Glomerular visceral epithelial cell (primary cell): ENCODE results near the gene PITX2.

Source experiments
- DNase-seq: peaks from one replicate; pipeline ENCODE4 v3.0.0-alpha.2; 2016; ENCODE audit errors: extremely low spot score

Gene PITX2

GRCh38 chr4:110636171-110636679 is 13.3 kb upstream of the PITX2 start:
- peak; percentile 56 for DNase-seq

- no peak for DNase-seq
Measured at GRCh38 chr4:110635163-110635865, 12.4 kb upstream of the PITX2 start.

DNA sequence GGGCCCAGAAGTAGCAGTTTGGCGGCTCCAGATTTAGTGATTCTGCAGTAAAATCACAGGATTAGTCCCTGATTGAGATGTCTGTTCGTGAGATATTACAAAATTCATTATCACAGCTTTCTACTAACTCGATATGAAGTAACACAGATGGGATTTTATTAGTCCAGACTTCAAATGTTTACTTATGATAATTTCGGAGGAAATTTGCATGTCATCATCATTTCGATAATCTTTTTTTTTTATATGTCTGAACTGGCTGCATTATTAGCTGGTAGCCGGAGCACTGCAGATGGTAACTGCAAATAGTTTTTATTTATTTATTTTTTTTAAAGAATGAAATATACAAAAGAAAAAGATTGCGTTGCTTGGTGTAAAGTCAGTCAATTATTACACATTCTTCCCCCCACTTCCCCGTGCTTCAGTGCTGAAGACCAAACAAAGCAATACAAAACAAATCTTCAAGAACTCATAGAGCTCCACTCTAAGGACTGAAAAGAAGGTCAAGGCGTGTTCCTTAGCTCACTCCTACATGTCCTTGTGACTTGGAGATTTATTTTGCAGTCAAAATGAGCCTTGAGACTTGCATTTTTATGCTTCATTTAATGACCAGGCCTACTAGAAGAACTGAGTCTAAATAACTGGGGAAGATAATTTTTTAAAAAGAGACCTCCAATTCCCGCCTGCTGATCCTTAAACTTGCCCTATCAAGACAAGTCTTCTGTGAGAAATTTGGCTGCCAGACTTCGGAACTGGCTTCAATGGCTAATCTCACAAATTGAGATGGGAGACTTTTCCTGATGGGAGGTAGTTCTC is 11.7 kb upstream of the PITX2 start:
- no peak for DNase-seq

GRCh38 chr4:110633358-110634341 is 10.8 kb upstream of the PITX2 start:
- no peak for DNase-seq

DNA sequence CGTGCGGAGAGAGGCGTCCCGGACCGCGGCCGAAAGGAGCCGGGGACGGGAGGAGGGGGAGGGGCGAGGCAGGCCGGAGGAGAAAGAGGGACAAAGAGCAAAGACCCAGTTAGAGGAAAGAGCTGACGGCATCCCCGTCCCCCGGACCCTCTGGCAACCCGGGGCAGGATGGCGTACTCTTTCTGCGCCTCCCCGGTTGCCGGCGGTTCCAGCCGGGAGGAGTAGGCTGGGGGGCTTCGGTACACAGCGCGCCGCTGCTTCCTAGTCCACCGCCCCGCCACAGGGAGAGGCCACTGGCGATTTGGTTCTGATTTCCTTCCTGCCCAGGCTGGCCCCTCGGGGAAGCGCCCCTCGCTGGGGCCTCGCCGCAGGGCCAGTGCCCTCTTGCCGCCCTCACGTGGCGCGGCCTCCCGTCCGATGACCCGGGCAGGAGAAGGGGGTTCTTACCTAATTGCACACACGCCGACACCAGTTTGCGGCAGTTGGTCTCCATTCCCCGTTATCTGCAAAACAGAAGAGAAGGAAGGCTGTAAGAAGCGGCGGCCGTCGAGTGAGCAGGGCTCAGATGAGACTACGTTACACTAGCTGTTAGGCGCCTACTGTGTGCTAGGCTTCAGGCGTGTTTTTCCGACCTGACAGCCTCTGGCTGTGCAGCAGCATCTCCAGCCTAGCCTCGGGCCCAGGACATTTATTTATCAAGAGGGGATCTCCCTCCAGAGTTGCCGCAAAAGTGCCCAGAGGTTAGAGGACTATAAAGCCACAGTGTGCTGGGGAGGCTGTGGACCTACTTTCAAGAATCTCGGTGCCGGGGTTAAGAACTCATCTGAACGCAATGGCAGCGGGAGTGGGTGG is 9.9 kb upstream of the PITX2 start:
- DNase-seq, result no peak

DNA sequence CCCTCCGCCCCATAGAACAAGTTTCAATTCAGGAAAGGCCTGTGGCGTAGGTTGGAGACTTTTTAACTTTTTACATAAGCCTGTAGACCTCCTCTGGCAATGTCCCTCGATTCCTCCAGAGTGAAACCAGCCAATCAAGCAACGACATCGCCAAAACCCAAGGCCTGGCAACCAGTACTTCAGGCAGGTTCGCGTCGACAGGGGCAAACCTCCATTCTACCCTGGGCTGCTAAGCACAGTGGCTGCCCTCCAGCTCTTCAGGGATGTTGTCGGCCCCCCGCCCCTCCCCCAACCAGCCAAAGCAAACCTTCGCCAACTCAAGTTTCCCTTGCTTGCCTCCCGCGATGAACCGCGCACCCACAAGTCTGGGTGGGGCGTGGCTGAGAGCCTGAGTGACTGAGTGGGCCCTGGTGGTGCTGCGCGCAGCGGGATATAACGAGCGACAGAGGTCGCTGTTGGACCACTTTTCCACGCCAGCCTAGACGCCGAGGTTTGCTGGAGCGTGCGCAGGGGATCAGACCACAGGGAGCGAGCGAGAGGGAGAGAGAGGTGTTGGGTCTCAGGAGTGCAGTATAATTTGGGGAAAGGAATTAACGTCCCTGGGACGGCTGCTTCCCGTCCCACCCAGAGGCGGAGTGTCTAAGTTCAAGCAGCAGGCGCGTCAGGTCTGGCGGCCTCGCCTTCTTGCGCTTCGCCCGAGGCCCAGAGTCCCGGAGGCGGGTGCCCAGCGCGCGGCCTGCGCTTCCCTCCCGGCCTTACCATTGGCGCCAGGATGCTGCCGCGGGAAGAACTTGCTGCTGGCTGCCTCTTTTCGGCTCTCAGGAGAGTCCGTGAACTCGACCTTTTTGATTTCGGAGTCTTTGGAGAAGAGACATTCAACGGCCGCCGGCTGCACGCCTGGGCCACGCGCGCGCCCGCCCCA is 9.0 kb upstream of the PITX2 start:
- DNase-seq, result peak; percentile 92

DNA sequence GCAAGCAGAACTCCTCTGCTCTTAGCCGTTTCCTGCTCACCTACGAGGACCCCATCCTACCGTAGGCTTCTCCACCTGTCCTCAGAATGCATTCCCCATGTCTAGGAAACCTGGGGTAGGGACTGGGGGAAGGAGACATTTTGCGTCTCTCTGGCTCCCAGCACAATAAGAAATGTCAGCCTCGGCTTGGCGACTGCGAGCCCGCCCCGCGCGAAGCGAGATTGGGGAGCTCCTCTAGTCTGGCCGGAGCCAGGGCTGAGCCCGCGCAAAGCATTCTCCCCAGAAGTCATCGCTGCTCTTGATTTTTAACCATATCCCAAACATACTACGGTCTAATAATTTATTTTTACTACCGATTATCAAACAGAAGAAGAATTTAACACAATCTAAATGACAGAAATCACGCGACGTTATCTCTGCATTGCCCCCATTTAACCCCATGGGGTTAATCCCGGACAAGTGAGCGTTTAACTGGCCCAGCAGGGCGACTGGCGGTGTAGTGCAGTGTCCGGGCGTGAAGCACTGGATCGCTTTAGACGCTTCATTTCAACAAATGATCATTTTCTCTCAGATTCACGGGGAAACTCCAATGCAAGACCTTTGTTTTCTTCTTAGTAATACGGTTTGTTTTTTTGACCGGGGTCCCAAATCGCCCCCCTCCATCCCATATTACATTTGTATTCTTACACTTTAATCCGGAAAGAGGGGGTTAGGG is 8.0 kb upstream of the PITX2 start:
- DNase-seq, result no peak

DNA sequence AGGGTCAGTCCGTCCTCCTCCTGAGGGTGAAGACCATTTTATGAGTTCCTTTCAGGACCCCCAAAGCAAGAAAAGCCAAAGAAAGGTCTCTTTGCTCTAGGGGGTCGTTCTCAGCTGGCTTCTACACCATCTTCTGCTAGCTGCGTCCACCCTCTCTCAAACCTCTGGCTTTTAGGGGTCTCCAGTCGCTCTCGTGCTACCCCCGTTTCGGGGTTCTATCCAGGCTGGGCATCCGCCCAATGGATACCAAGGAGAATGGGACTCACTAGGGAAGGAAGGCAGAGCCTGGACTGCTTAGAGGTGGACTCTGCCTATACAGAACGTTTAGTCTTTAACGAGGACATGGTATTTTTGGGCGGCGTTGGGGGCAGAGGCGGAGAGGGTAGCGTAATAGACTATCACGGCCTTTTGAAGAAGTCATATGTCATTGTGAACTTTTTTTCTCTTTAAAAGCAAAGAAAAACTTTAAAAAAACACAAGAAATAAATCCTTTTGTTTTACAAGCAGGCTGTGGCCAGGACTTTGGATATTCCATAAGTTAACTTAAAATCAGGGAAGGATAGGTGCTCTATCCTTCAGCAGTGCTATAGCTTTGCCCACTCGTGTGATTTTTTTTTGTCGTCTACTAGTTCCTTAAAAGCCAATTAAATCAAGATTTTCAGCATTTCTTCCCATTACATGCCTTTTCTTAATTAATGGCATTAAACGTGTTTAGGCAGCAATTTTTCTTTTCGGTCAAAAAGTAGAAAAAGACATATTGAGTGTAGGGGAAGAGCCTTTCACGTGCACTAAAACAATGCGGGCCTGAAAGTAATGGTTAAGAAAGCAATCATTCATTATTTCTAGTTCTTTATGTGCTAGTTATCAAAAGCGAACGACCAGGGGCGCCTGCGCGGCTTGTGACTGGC is 7.2 kb upstream of the PITX2 start:
- DNase-seq, result no peak

DNA sequence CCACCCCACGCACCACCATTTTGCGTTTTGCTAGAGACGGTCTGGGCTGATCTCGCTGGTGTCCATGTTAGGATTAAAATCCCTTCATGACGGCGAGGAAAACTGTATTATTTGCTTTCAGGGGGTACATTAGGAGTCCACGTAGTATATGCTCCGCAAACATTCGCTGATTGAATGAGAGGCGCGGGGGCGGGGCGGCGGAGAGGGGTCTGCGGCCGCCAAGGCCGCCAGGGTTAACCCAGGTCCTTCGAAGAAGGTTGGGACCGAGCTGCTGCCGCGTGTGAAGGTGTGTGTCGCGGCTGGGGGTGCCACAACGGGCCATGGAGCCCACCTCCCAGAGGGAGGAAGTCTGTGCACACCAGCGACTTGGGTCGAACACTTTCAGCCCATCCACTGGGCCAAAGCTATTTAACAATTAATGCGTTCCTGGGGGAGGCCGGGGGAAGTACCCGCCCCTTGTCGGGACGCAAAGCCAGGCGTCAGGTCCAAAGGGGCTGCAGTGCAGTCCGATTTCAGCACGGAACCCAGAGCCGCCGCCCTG is 6.4 kb upstream of the PITX2 start:
- no peak for DNase-seq

GRCh38 chr4:110628663-110629213 is 5.9 kb upstream of the PITX2 start:
- peak; percentile 30 for DNase-seq

DNA sequence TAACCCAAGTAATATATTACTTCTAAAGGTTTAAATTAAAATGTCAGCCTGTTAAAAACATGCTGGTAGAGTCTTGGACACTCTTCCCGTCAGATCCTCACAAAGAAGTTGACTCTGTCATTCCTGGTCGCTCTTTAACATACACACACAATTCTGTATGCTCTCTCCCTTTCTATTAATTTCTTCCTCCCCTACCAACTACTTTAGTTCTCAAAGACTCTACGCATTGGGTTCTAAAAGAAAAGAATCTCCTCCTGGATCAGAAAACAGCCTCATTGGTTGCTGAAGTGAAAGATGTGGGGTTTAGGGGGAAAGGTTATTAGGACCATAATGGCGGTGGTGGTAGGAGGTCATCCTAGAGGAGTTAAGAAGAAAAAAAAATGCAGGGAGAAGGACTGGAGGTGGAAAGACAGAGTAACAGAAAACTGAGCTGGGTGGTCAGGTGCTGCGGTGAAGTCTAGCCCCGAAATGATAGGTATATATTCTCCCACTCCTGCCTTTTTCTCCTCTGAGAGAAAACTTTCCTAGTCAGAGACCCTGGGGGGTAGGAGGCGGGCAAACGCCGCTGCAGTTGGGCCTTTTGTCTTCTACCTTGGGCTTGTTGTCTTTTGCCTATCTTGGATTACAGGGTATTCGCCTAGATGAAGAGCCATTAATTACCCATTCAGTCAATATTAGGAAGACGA is 5.2 kb upstream of the PITX2 start:
- DNase-seq, result no peak

DNA sequence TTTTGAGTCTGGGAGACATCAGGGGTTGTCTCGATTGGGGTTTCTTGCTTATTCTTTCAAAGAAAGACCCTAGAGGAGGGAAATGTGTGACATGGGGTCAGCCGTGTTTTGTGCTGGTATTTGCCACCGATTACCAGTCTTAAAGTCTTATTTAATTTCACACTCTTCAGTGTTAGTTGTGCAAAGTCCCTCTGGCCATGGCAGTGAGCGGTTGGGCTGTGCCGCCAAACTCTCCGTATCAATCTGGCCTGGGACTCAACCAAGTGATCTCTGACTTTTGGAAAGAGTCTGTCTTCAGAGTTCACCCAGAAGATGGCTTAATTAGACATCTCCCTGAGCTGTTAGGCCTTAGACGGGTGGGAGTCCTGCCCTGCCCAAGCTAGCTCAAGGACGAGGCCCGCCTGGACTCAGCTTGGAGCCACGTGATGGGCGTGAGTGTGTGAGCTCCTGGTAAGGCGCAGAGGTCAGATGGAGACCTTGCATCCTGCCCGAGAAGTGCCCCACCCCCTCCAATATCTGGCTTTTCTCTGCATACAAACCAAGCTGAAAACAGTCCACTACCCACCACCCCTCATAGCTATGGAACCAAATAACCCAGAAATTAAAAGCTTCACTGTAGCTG is 3.8 kb upstream of the PITX2 start:
- DNase-seq, result no peak

DNA sequence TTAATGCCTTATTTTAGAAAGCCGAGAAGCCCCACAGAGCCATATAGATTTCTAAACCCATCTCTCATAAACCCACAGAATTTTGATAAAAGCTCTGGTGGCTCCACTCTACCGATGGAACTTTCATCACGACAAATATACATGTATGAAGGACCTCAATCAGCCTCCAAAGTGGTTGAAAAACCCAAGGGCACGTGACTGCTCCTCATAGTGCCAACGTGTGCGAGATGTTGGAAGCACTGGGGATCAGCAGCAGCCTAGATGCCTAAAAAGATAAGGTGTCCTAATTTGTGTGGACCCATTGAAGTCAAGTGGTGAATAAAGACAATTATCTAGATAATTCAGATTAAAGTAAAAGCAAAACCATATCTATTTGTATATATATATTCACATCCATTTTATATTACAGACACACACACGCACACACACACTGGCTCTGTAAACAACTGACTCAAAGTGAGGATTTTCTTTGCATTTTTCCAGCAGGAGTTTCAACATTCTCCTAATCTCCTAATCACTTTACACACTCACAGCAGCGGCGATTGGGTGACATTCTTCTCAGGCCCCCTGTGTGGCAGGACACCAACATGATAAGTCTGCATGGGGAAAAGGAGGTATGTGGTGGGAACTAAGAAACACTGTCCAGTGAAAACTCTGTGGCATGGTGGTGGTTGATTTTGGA is 2.8 kb upstream of the PITX2 start:
- no peak for DNase-seq

DNA sequence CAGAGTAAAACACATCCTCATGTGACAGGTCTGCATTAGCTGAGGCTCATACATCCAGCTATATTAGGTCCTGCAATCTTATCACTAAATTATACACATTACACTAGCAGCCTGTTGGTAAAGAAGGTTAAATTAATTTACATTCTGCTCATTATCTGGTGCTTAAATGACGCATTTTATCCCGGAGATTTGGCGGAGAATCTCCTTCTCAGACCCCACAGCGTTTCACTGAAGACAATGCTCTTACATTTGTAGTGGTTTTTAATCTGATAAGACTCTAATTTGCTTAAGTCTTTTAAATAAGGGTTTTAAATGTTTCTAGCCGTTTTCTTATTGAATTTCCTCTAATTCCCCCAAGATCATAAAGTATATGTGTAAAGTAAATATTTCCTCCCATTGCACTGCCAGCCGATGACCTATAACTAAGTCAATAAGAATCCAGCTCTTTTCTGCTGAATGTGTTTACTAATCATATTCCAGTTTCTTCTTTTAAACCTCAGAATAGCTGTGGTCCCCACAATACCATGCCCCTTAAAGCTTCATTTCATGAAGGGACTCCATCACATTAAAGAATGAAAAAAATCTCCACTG is 2.1 kb upstream of the PITX2 start:
- DNase-seq, result no peak

DNA sequence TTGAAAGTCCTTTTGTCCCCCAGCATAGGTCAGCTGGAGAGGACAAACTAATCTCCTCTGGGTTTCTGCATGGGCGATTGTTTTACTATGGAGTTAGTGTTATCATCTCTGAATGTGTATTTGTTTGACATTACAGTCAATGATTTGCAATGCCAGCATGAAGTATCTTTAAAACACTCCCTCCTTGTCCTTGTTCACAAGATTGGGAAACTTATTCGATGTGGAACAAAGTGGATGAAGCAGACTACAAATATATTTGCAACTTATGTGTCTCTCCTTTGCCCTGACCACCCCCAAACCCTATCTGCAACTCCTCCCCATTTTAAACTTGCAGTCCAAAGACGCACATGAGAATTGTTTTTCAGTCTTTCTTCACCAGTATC is 1.5 kb upstream of the PITX2 start:
- DNase-seq, result no peak
